HL-60 (cell line): ENCODE results near the gene CTDP1.

Experiments
- CTCF ChIP-seq: IDR thresholded peaks from one replicate; pipeline ENCODE4 v1.5.1; 2011; ENCODE audit warnings: low read length, control low read depth, inconsistent platforms; ENCODE audit not compliant: insufficient read depth
- GABPA ChIP-seq: IDR thresholded peaks from 2 replicates; pipeline ENCODE4 v1.6.1; 2012; ENCODE audit warnings: low read depth
- POLR2AphosphoS5 ChIP-seq: IDR thresholded peaks from 2 replicates; pipeline ENCODE4 v1.6.1; 2012; ENCODE audit warnings: low read depth
- REST ChIP-seq: IDR thresholded peaks from 2 replicates; pipeline ENCODE4 v1.6.1; 2012; ENCODE audit warnings: low read depth; ENCODE audit not compliant: insufficient replicate concordance
- SPI1 ChIP-seq: IDR thresholded peaks from 2 replicates; pipeline ENCODE4 v1.6.1; 2012; ENCODE audit warnings: low read depth, mild to moderate bottlenecking, borderline replicate concordance

- TF ChIP-seq CTCF, result no peak
- no peak for TF ChIP-seq POLR2AphosphoS5
- TF ChIP-seq SPI1, result no peak
- no peak for TF ChIP-seq REST
- TF ChIP-seq GABPA, result no peak
Measured at GRCh38 chr18:79727211-79727610, 47.6 kb downstream of the CTDP1 start.
